GM12878 (cell line): ENCODE data around the gene SEM1. TPM values are rescaled to one million over a fixed set of nuclear protein-coding genes. Genes with fewer than 3 reads are reported as not detected.

ENCODE experiments used
- ATAC-seq: fragments of 200-7000 bp; cut with Tn5 transposase; 3 replicates; pipeline ENCODE4 v1.9.1; 2020; ENCODE audit warnings: mild to moderate bottlenecking, moderate library complexity
- BruUV-seq: library from RNA; stranded (reverse); fragments of 400-500 nt; replicated peaks from 2 replicates; lab custom pipeline; 2021; lab: Mats Ljungman, UMichigan
- CTCF ChIA-PET: fragments of 300-600 bp; sonication (Branson Sonifier 250); formaldehyde crosslinking; extraction: SDS; loops from one replicate; lab custom pipeline; 2021; ENCODE audit warnings: inconsistent platforms; lab: Yijun Ruan, JAX
- POLR2A ChIA-PET: fragments of 350-600 bp; formaldehyde crosslinking; extraction: SDS; loops from one replicate; lab custom pipeline; 2021; ENCODE audit warnings: inconsistent platforms; lab: Charles Lee
- RAD21 ChIA-PET: fragments of 300-600 bp; sonication (Branson Sonifier 250); formaldehyde crosslinking; loops from one replicate; lab custom pipeline; 2023; ENCODE audit warnings: antibody characterized with exemption; ENCODE audit not compliant: unreplicated experiment; lab: Charles Lee
- SMC1A ChIA-PET: fragments of 300-600 bp; sonication (Branson Sonifier 250); formaldehyde crosslinking; loops from one replicate; lab custom pipeline; 2023; ENCODE audit not compliant: unreplicated experiment, uncharacterized antibody; lab: Charles Lee
- DNase-seq: peaks from one replicate; pipeline ENCODE4 v3.0.0-alpha.2; 2011; ENCODE audit warnings: low read depth, low spot score
- FAIRE-seq: peaks from 3 replicates; lab custom pipeline; 2011; peaks lifted over from hg19 to GRCh38; lab: Jason Lieb, UNC
- H2AFZ ChIP-seq: 2 replicates; pipeline ENCODE4 v1.6.0; 2011; ENCODE audit warnings: low read depth, low read length, control low read depth; ENCODE audit not compliant: control insufficient read depth
- H3K27ac ChIP-seq: 2 replicates; pipeline ENCODE4 v1.5.1; 2011; ENCODE audit warnings: control low read depth; ENCODE audit not compliant: control insufficient read depth, insufficient read depth
- H3K27me3 ChIP-seq, 2 experiments: replicated peaks in 1 of 2; 2 replicates each; pipeline versions ENCODE4 v1.6.0 to v1.6.1; 2011; ENCODE audit warnings: low read length in 1 of 2; ENCODE audit not compliant: control insufficient read depth in 2 of 2, insufficient read depth in 2 of 2
- H3K36me3 ChIP-seq, 2 experiments: 2 replicates each; pipeline ENCODE4 v1.5.1; 2011; ENCODE audit warnings: low read length in 1 of 2; ENCODE audit not compliant: control insufficient read depth in 2 of 2, insufficient read depth in 2 of 2
- H3K4me1 ChIP-seq: 2 replicates; pipeline ENCODE4 v1.6.1; 2011; ENCODE audit warnings: mild to moderate bottlenecking, low read length, moderate library complexity, mixed read lengths; ENCODE audit not compliant: control insufficient read depth, insufficient read depth
- H3K4me2 ChIP-seq: 2 replicates; pipeline ENCODE4 v1.6.0; 2011; ENCODE audit warnings: control low read depth; ENCODE audit not compliant: control insufficient read depth, insufficient read depth
- H3K4me3 ChIP-seq: fragments of 200-600 bp; sonication (generic); 2 replicates; pipeline ENCODE4 v1.5.1; 2016
- H3K79me2 ChIP-seq: 2 replicates; pipeline ENCODE4 v1.6.0; 2011; ENCODE audit warnings: low read length; ENCODE audit not compliant: control insufficient read depth, insufficient read depth
- H3K9ac ChIP-seq: 2 replicates; pipeline ENCODE4 v1.8.0; 2011; ENCODE audit warnings: low read length, control low read depth, mixed read lengths; ENCODE audit not compliant: control insufficient read depth, insufficient read depth
- H3K9me3 ChIP-seq: replicated peaks from 3 replicates; pipeline ENCODE4 v1.5.1; 2011; ENCODE audit warnings: mild to moderate bottlenecking, low read length; ENCODE audit not compliant: control insufficient read depth, insufficient read depth
- H4K20me1 ChIP-seq: 2 replicates; pipeline ENCODE4 v1.6.0; 2011; ENCODE audit not compliant: control insufficient read depth, insufficient read depth
- ATF2 ChIP-seq: IDR thresholded peaks from 2 replicates; pipeline ENCODE4 v1.6.1; 2012; ENCODE audit warnings: low read length, inconsistent platforms
- BCL11A ChIP-seq: IDR thresholded peaks from 2 replicates; pipeline ENCODE4 v1.6.1; 2011; ENCODE audit warnings: low read depth, low read length
- CREB1 ChIP-seq: IDR thresholded peaks from 2 replicates; pipeline ENCODE4 v1.6.1; 2012; ENCODE audit warnings: low read depth, mild to moderate bottlenecking, inconsistent platforms
- EED ChIP-seq: sonication (generic); IDR thresholded peaks from 2 replicates; pipeline ENCODE4 v1.6.1; 2016; ENCODE audit warnings: antibody characterized with exemption, low read depth
- EZH2 ChIP-seq: IDR thresholded peaks from 2 replicates; pipeline ENCODE4 v1.6.1; 2012; ENCODE audit warnings: low read depth, mild to moderate bottlenecking, control low read depth, inconsistent platforms, low read length, borderline replicate concordance; ENCODE audit not compliant: control insufficient read depth
- FOS ChIP-seq: IDR thresholded peaks from 3 replicates; pipeline ENCODE4 v1.6.1; 2011; ENCODE audit warnings: borderline replicate concordance; ENCODE audit not compliant: insufficient read length; ENCODE audit errors: extremely low read depth
- MEF2A ChIP-seq: IDR thresholded peaks from 2 replicates; pipeline ENCODE4 v1.6.1; 2011; ENCODE audit warnings: low read depth, mild to moderate bottlenecking, low read length, moderate library complexity; ENCODE audit not compliant: insufficient read depth
- NFYA ChIP-seq: IDR thresholded peaks from 2 replicates; pipeline ENCODE4 v1.6.1; 2011; ENCODE audit warnings: low read depth, mild to moderate bottlenecking, low read length, improper control_type of control experiment, borderline replicate concordance
- PRDM15 ChIP-seq: fragments of 450-650 bp; formaldehyde crosslinking; IDR thresholded peaks from 2 replicates; pipeline ENCODE4 v1.4.0; 2020; ENCODE audit warnings: mild to moderate bottlenecking, moderate library complexity
- ZBED1 ChIP-seq: IDR thresholded peaks from 2 replicates; pipeline ENCODE4 v1.6.1; 2016; ENCODE audit warnings: borderline replicate concordance
- WGBS: methylation state at CpG from one replicate; pipeline ENCODE4 v1.1.6; 2016; ENCODE audit warnings: low lambda C conversion rate; ENCODE audit not compliant: insufficient replicate concordance, insufficient coverage; ENCODE audit errors: missing lambda C conversion rate; 5-methylcytosine and 5-hydroxymethylcytosine counted together
- in situ Hi-C: fragments of 300-500 bp; cut with MboI; formaldehyde crosslinking; loops from 9 replicates; pipeline ENCODE4 v1.14.3; 2018; ENCODE audit warnings: mixed read lengths
- intact Hi-C: fragments of 100-400 bp; cut with micrococcal nuclease; formaldehyde crosslinking; loops from one replicate; pipeline ENCODE4 v1.14.2; 2022; ENCODE audit not compliant: unreplicated experiment
- polyA plus RNA-seq, 11 experiments: library from polyadenylated mRNA; depleted of rRNA in 4 of 11; unstranded in 6 of 11; stranded (reverse) in 5 of 11; fragments of >200 nt; fragmentation: Nextera tagmentation in 4 of 11; fragmentation: Illumina TruSeq in 1 of 11; extraction: Ambion mirVana in 4 of 11; extraction: Trizol in 1 of 11; gene quantifications; 1 replicate in 1 of 11; 2 replicates in 10 of 11; pipeline versions ENCODE4 v1.2.1 to v1.2.3, GENCODE V29; 2011 to 2016; ENCODE audit warnings: inconsistent platforms in 2 of 11, missing spikeins in 2 of 11, low read depth in 1 of 11
- total RNA-seq, 4 experiments: library from RNA; depleted of rRNA in 3 of 4; stranded (reverse); fragments of >200 nt in 3 of 4; fragmentation: Illumina TruSeq in 1 of 4; extraction: Trizol in 1 of 4; gene quantifications; 2 replicates each; pipeline versions ENCODE4 v1.2.1 to v1.2.3, GENCODE V29; 2013 to 2021
- TF ChIP-seq, protein P1 (sequence below): fragments of 450-650 bp; formaldehyde crosslinking; IDR thresholded peaks from 2 replicates; pipeline ENCODE4 v1.5.0; 2022; ENCODE audit warnings: mild to moderate bottlenecking, missing genetic modification characterization

The SEM1 gene
- total and polyA plus RNA-seq, 10 of the 15 experiments (the other 5 are each of a cell fraction or from before 2014, with no cell fraction given): 44.6 to 606 (median 356) TPM

- in situ Hi-C loops: no loop called here
- FAIRE-seq: no peak
- H4K20me1 ChIP-seq: no peaks in the 10 kb centered on the region
- RAD21 ChIA-PET: no interaction called here
- H2AFZ ChIP-seq: no peak overlapping the region
- TF ChIP-seq PRDM15 (no peak), EED (no peak), FOS (no peak), ZBED1 (no peak), NFYA (no peak), MEF2A (no peak), EZH2 (no peak), ATF2 (no peak), CREB1 (no peak), BCL11A (no peak)
- TF ChIP-seq, protein P1, sequence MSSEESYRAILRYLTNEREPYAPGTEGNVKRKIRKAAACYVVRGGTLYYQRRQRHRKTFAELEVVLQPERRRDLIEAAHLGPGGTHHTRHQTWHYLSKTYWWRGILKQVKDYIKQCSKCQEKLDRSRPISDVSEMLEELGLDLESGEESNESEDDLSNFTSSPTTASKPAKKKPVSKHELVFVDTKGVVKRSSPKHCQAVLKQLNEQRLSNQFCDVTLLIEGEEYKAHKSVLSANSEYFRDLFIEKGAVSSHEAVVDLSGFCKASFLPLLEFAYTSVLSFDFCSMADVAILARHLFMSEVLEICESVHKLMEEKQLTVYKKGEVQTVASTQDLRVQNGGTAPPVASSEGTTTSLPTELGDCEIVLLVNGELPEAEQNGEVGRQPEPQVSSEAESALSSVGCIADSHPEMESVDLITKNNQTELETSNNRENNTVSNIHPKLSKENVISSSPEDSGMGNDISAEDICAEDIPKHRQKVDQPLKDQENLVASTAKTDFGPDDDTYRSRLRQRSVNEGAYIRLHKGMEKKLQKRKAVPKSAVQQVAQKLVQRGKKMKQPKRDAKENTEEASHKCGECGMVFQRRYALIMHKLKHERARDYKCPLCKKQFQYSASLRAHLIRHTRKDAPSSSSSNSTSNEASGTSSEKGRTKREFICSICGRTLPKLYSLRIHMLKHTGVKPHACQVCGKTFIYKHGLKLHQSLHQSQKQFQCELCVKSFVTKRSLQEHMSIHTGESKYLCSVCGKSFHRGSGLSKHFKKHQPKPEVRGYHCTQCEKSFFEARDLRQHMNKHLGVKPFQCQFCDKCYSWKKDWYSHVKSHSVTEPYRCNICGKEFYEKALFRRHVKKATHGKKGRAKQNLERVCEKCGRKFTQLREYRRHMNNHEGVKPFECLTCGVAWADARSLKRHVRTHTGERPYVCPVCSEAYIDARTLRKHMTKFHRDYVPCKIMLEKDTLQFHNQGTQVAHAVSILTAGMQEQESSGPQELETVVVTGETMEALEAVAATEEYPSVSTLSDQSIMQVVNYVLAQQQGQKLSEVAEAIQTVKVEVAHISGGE (CRISPR knock-in tag): no peak
- TF ChIP-seq, all 136 proteins: peak for 0
- H3K27me3 ChIP-seq: peaks cover 2 to 4% of the 10 kb centered on the region in 2 experiments; a peak in 2 of 4 replicates
- no peak for DNase-seq
- H3K79me2 ChIP-seq: no peaks in the 10 kb centered on the region
- intact Hi-C loops: no loop called here
- H3K9me3 ChIP-seq: no peaks in the 10 kb centered on the region
- no TSS peak for BruUV-seq
- ChIA-PET CTCF (no interaction called here), SMC1A (no interaction called here), POLR2A (no interaction called here)
- no peaks in the 10 kb centered on the region for H3K4me1 ChIP-seq
- no peak overlapping the region for H3K4me3 ChIP-seq
- WGBS: 21% methylated on average over 1 of the region's 1 CpG
- no peak overlapping the region for H3K4me2 ChIP-seq
- no peak overlapping the region for H3K9ac ChIP-seq
- no peak for ATAC-seq
- H3K27ac ChIP-seq: no peak overlapping the region
- no peaks in the 10 kb centered on the region for H3K36me3 ChIP-seq
Measured at GRCh38 chr7:96739609-96740008, 30.0 kb upstream of the SEM1 start.
